H1 (cell line): Measurements from ENCODE around the gene TPT1. TPM values are rescaled to one million over a fixed set of nuclear protein-coding genes. Genes with fewer than 3 reads are reported as not detected.
"Not testable (repeated sequence)": the region's sequence is repeated elsewhere in the genome, so short reads cannot be mapped to it uniquely, and the experiment has no call there.

Experiments
- CTCF ChIA-PET: fragments of 300-600 bp; sonication (Branson Sonifier 250); formaldehyde crosslinking; loops from one replicate; lab custom pipeline; 2021; ENCODE audit not compliant: partially characterized antibody; lab: Charles Lee
- POLR2A ChIA-PET: fragments of 300-600 bp; sonication (Branson Sonifier 250); formaldehyde crosslinking; loops from one replicate; lab custom pipeline; 2021; ENCODE audit warnings: inconsistent platforms; ENCODE audit not compliant: partially characterized antibody; lab: Charles Lee
- DNase-seq, 2 experiments: peaks; one replicate each; pipeline versions ENCODE4 v3.0.0 to v3.0.0-alpha.2; 2010 to 2022; ENCODE audit warnings: low spot score in 2 of 2, low read depth in 1 of 2, mixed read lengths in 1 of 2
- FAIRE-seq: peaks from 2 replicates; lab custom pipeline; 2011; peaks lifted over from hg19 to GRCh38; lab: Jason Lieb, UNC
- H2AFZ ChIP-seq: 2 replicates; pipeline ENCODE4 v1.8.1; 2012; ENCODE audit warnings: low read length, inconsistent platforms
- H2AK5ac ChIP-seq: 2 replicates; pipeline ENCODE4 v1.6.1; 2013; ENCODE audit warnings: low read depth, low read length
- H2BK120ac ChIP-seq: replicated peaks from 2 replicates; pipeline ENCODE3; 2013; ENCODE audit warnings: low read depth, low read length, inconsistent platforms
- H2BK12ac ChIP-seq: 2 replicates; pipeline ENCODE4 v1.6.1; 2013; ENCODE audit warnings: low read depth, low read length
- H2BK15ac ChIP-seq: 2 replicates; pipeline ENCODE4 v1.6.1; 2013; ENCODE audit warnings: low read length
- H2BK20ac ChIP-seq: 2 replicates; pipeline ENCODE4 v1.6.1; 2013; ENCODE audit warnings: low read length
- H2BK5ac ChIP-seq: 2 replicates; pipeline ENCODE4 v1.6.1; 2013; ENCODE audit warnings: low read depth, low read length
- H3K14ac ChIP-seq: 2 replicates; pipeline ENCODE4 v1.6.1; 2013; ENCODE audit warnings: inconsistent platforms; ENCODE audit not compliant: insufficient read length
- H3K18ac ChIP-seq: 2 replicates; pipeline ENCODE4 v1.6.1; 2013; ENCODE audit warnings: low read length; ENCODE audit errors: extremely low read depth
- H3K23ac ChIP-seq: 2 replicates; pipeline ENCODE4 v1.6.1; 2013; ENCODE audit warnings: inconsistent platforms; ENCODE audit not compliant: insufficient read length
- H3K23me2 ChIP-seq: 2 replicates; pipeline ENCODE4 v1.6.1; 2013; ENCODE audit warnings: low read depth, low read length
- H3K27ac ChIP-seq: 2 replicates; pipeline ENCODE4 v1.6.1; 2011; ENCODE audit warnings: low read depth, low read length, inconsistent platforms
- H3K27me3 ChIP-seq, 4 experiments: replicated peaks in 1 of 4; 1 replicate in 1 of 4; 2 replicates in 3 of 4; pipeline versions ENCODE4 v1.6.1 to v1.8.1; 2011 to 2013; ENCODE audit warnings: low read length in 3 of 4, mild to moderate bottlenecking in 3 of 4, inconsistent platforms in 2 of 4, mixed read lengths in 2 of 4, moderate library complexity in 1 of 4; ENCODE audit not compliant: control insufficient read depth in 3 of 4, insufficient read depth in 3 of 4; ENCODE audit errors: extremely low read depth in 1 of 4
- H3K36me3 ChIP-seq, 4 experiments: 2 replicates each; pipeline versions ENCODE4 v1.6.1 to v1.8.1; 2011 to 2013; ENCODE audit warnings: mild to moderate bottlenecking in 4 of 4, low read length in 3 of 4, moderate library complexity in 2 of 4, control low read depth in 1 of 4, inconsistent platforms in 1 of 4; ENCODE audit not compliant: insufficient read depth in 4 of 4, control insufficient read depth in 2 of 4
- H3K4ac ChIP-seq: replicated peaks from 2 replicates; pipeline ENCODE3; 2013; ENCODE audit warnings: low read length, low read depth, mixed read lengths, inconsistent platforms; ENCODE audit not compliant: insufficient read length
- H3K4me1 ChIP-seq, 4 experiments: replicated peaks in 1 of 4; 1 replicate in 1 of 4; 2 replicates in 3 of 4; pipeline versions ENCODE4 v1.6.1 to v1.8.1; 2011 to 2013; ENCODE audit warnings: low read length in 3 of 4, inconsistent platforms in 2 of 4, mixed read lengths in 1 of 4; ENCODE audit not compliant: insufficient read depth in 4 of 4, control insufficient read depth in 3 of 4
- H3K4me2 ChIP-seq, 2 experiments: 2 replicates each; pipeline versions ENCODE4 v1.6.1 to v1.8.1; 2011 to 2013; ENCODE audit warnings: low read depth in 2 of 2, low read length in 2 of 2, control low read depth in 1 of 2, inconsistent platforms in 1 of 2, mild to moderate bottlenecking in 1 of 2; ENCODE audit not compliant: insufficient read depth in 1 of 2
- H3K4me3 ChIP-seq, 4 experiments: fragments of 200-600, 300-600 bp in 1 of 4; sonication (generic), shearing (Covaris generic), sonication (Bioruptor Twin) in 1 of 4; 2 replicates each; pipeline versions ENCODE4 v1.5.1 to v1.8.1; 2011 to 2016; ENCODE audit warnings: low read length in 4 of 4, low read depth in 3 of 4, control low read depth in 2 of 4, inconsistent platforms in 2 of 4, mild to moderate bottlenecking in 2 of 4, mixed read lengths in 1 of 4, moderate library complexity in 1 of 4; ENCODE audit not compliant: insufficient read depth in 2 of 4; ENCODE audit errors: extremely low read depth in 1 of 4
- H3K56ac ChIP-seq: replicated peaks from 2 replicates; pipeline ENCODE3; 2013; ENCODE audit warnings: low read depth, mild to moderate bottlenecking, mixed read lengths, low read length, inconsistent platforms; ENCODE audit not compliant: insufficient read length
- H3K79me1 ChIP-seq: 2 replicates; pipeline ENCODE4 v1.6.1; 2013; ENCODE audit warnings: low read depth, low read length, control low read depth
- H3K79me2 ChIP-seq, 2 experiments: 2 replicates each; pipeline versions ENCODE4 v1.6.1 to v1.8.1; 2012 to 2013; ENCODE audit warnings: low read length in 2 of 2, mild to moderate bottlenecking in 2 of 2, inconsistent platforms in 1 of 2; ENCODE audit not compliant: insufficient read depth in 2 of 2, control insufficient read depth in 1 of 2
- H3K9ac ChIP-seq, 4 experiments: replicated peaks in 1 of 4; 1 replicate in 1 of 4; 2 replicates in 3 of 4; pipeline versions ENCODE4 v1.6.1 to v1.8.1; 2011 to 2013; ENCODE audit warnings: low read depth in 3 of 4, low read length in 3 of 4, control low read depth in 2 of 4, mild to moderate bottlenecking in 2 of 4, moderate library complexity in 2 of 4, inconsistent platforms in 1 of 4; ENCODE audit errors: extremely low read depth in 1 of 4
- H3K9me3 ChIP-seq, 2 experiments: 2 replicates each; pipeline versions ENCODE4 v1.6.1 to v1.8.1; 2012 to 2013; ENCODE audit warnings: mild to moderate bottlenecking in 2 of 2, moderate library complexity in 2 of 2, control low read depth in 1 of 2, inconsistent platforms in 1 of 2, low read depth in 1 of 2, low read length in 1 of 2, mixed read lengths in 1 of 2; ENCODE audit not compliant: insufficient read depth in 2 of 2
- H4K20me1 ChIP-seq, 2 experiments: replicated peaks in 1 of 2; 2 replicates each; pipeline versions ENCODE3 to v1.8.1; 2011 to 2013; ENCODE audit warnings: inconsistent platforms in 2 of 2, low read length in 2 of 2, mild to moderate bottlenecking in 1 of 2; ENCODE audit not compliant: insufficient read depth in 2 of 2, control insufficient read depth in 1 of 2
- H4K5ac ChIP-seq: 2 replicates; pipeline ENCODE4 v1.6.1; 2013; ENCODE audit warnings: low read length, low read depth, mixed read lengths, inconsistent platforms; ENCODE audit not compliant: insufficient read length
- H4K8ac ChIP-seq: 2 replicates; pipeline ENCODE4 v1.8.0; 2013; ENCODE audit warnings: mild to moderate bottlenecking, moderate library complexity, low read length, inconsistent platforms; ENCODE audit not compliant: insufficient read depth; ENCODE audit errors: extremely low read depth
- H4K91ac ChIP-seq: replicated peaks from 2 replicates; pipeline ENCODE3; 2013; ENCODE audit warnings: low read length, mixed read lengths, inconsistent platforms; ENCODE audit not compliant: insufficient read length
- WGBS, 2 experiments: shearing (Covaris generic) in 1 of 2; methylation state at CpG; one replicate each; pipeline versions ENCODE4 v1.1.6 to v1.1.7; 2013 to 2015; ENCODE audit warnings: low lambda C conversion rate in 2 of 2, mixed read lengths in 2 of 2, inconsistent platforms in 1 of 2, low coverage in 1 of 2, missing lambda C conversion rate in 1 of 2; ENCODE audit not compliant: insufficient replicate concordance in 2 of 2, insufficient coverage in 1 of 2, insufficient read length in 1 of 2; ENCODE audit errors: extremely low coverage in 1 of 2, missing lambda C conversion rate in 1 of 2; 5-methylcytosine and 5-hydroxymethylcytosine counted together
- polyA plus RNA-seq, 7 experiments: library from polyadenylated mRNA; depleted of rRNA in 3 of 7; stranded (reverse) in 5 of 7; unstranded in 2 of 7; fragments of >200 nt in 5 of 7; fragments of 200-250 nt in 2 of 7; gene quantifications; 1 replicate in 5 of 7; 2 replicates in 1 of 7; 4 replicates in 1 of 7; pipeline versions ENCODE4 v1.2.1 to v1.2.3, GENCODE V29; 2011 to 2013; ENCODE audit warnings: missing spikeins in 2 of 7, mixed read lengths in 2 of 7
- total RNA-seq: library from RNA; stranded (reverse); fragmentation: NEBNext Ultra II Directional; extraction: Animal tissue kit (Norgen Biotek cat#: 25700); gene quantifications from 2 replicates; pipeline ENCODE4 v1.2.1, GENCODE V29; 2021

Gene TPT1
- total and polyA plus RNA-seq, 2 of the 8 experiments (the other 6 are each of a cell fraction or from before 2014, with no cell fraction given), result 2,245 to 2,279 TPM

GRCh38 chr13:45382739-45383138 is 41.8 kb upstream of the TPT1 start:
- FAIRE-seq, H3K79me1 ChIP-seq, H4K20me1 ChIP-seq, H3K23me2 ChIP-seq, H3K9me3 ChIP-seq, H3K79me2 ChIP-seq, H3K56ac ChIP-seq, H2BK12ac ChIP-seq, H2AK5ac ChIP-seq, H3K14ac ChIP-seq, H3K4me3 ChIP-seq, H3K4me2 ChIP-seq, H2BK120ac ChIP-seq, H3K4ac ChIP-seq, H2BK5ac ChIP-seq, H3K27ac ChIP-seq, H4K5ac ChIP-seq, POLR2A ChIA-PET, DNase-seq, H4K91ac ChIP-seq, H3K18ac ChIP-seq, H4K8ac ChIP-seq, H3K23ac ChIP-seq, H2AFZ ChIP-seq, H2BK20ac ChIP-seq, H3K36me3 ChIP-seq, H3K27me3 ChIP-seq, H2BK15ac ChIP-seq, H3K4me1 ChIP-seq, H3K9ac ChIP-seq: not testable (repeated sequence)
- WGBS, 2 experiments, result 88% methylated on average over 6 of the region's 8 CpGs; no CpG with 5 or more reads in 1 of the 2 experiments
- CTCF ChIA-PET, result interaction anchor here (1.8 to 4.4 kb wide), 3 partner anchors 10 to 12 kb away, joined by 4 to 18 read pairs (median 4); no protein-coding TSS in a partner anchor
